SK-N-SH (cell line): ENCODE results near the gene RARA. TPM values are rescaled to one million over a fixed set of nuclear protein-coding genes. Genes with fewer than 3 reads are reported as not detected.

ENCODE experiments used
- CTCF ChIA-PET: fragments of 300-600, 350-600 bp; formaldehyde crosslinking; extraction: SDS; loops from one replicate; lab custom pipeline; 2021; lab: Yijun Ruan, JAX
- POLR2A ChIA-PET: fragments of 350-600 bp; sonication (Branson Sonifier 250); formaldehyde crosslinking; extraction: SDS; loops from one replicate; lab custom pipeline; 2020; ENCODE audit warnings: antibody characterized with exemption, inconsistent platforms; lab: Yijun Ruan, JAX
- DNase-seq: peaks from one replicate; pipeline ENCODE4 v3.0.0; 2012
- H2AFZ ChIP-seq: fragments of 200-600 bp; sonication (generic); 2 replicates; pipeline ENCODE4 v1.8.1; 2016; ENCODE audit warnings: antibody characterized with exemption, mild to moderate bottlenecking, low read depth
- H3F3A ChIP-seq: fragments of 200-600 bp; sonication (generic); replicated peaks from 2 replicates; pipeline ENCODE3; 2016; ENCODE audit warnings: antibody characterized with exemption, mild to moderate bottlenecking; ENCODE audit not compliant: insufficient read depth
- H3K27ac ChIP-seq, 2 experiments: fragments of 200-500 bp in 1 of 2; fragments of 200-600 bp in 1 of 2; sonication (Bioruptor generic) in 1 of 2; sonication (generic), shearing (Covaris generic) in 1 of 2; 2 replicates each; pipeline versions ENCODE4 v1.5.1 to v1.6.1; 2014 to 2016; ENCODE audit warnings: low read depth in 2 of 2, inconsistent platforms in 1 of 2, low read length in 1 of 2, mild to moderate bottlenecking in 1 of 2, mixed read lengths in 1 of 2
- H3K27me3 ChIP-seq: fragments of 200-600 bp; sonication (generic), shearing (Covaris generic); 2 replicates; pipeline ENCODE4 v1.6.1; 2016; ENCODE audit warnings: mixed run types; ENCODE audit not compliant: insufficient read depth
- H3K36me3 ChIP-seq, 2 experiments: fragments of 200-500 bp in 1 of 2; fragments of 200-600 bp in 1 of 2; sonication (Bioruptor generic) in 1 of 2; sonication (generic) in 1 of 2; replicated peaks in 1 of 2; 2 replicates each; pipeline versions ENCODE3 to v1.5.1; 2014 to 2016; ENCODE audit warnings: low read length in 1 of 2, mild to moderate bottlenecking in 1 of 2; ENCODE audit not compliant: insufficient read depth in 2 of 2, control insufficient read depth in 1 of 2
- H3K4me1 ChIP-seq, 2 experiments: fragments of 200-500 bp in 1 of 2; fragments of 200-600 bp in 1 of 2; sonication (Bioruptor generic) in 1 of 2; sonication (generic), shearing (Covaris generic) in 1 of 2; 2 replicates each; pipeline versions ENCODE4 v1.5.1 to v1.6.1; 2014 to 2016; ENCODE audit warnings: low read depth in 1 of 2, low read length in 1 of 2, mixed run types in 1 of 2; ENCODE audit not compliant: insufficient read depth in 2 of 2, control insufficient read depth in 1 of 2
- H3K4me2 ChIP-seq: fragments of 200-600 bp; sonication (generic), shearing (Covaris generic); 2 replicates; pipeline ENCODE4 v1.6.1; 2017; ENCODE audit warnings: mixed run types
- H3K4me3 ChIP-seq, 2 experiments: fragments of 200-500 bp in 1 of 2; fragments of 200-600 bp in 1 of 2; sonication (Bioruptor generic) in 1 of 2; sonication (generic), shearing (Covaris generic) in 1 of 2; 2 replicates each; pipeline versions ENCODE4 v1.5.1 to v1.8.1; 2014 to 2016; ENCODE audit warnings: low read depth in 2 of 2, inconsistent platforms in 1 of 2, low read length in 1 of 2, mild to moderate bottlenecking in 1 of 2, mixed read lengths in 1 of 2, moderate library complexity in 1 of 2
- H3K79me2 ChIP-seq: fragments of 200-600 bp; sonication (generic); 2 replicates; pipeline ENCODE4 v1.8.1; 2017; ENCODE audit warnings: mild to moderate bottlenecking; ENCODE audit not compliant: insufficient read depth
- H3K9ac ChIP-seq: fragments of 200-600 bp; sonication (generic); 2 replicates; pipeline ENCODE4 v1.6.1; 2017; ENCODE audit warnings: mixed run types
- H3K9me2 ChIP-seq: fragments of 200-600 bp; sonication (generic); 2 replicates; pipeline ENCODE4 v1.6.1; 2017; ENCODE audit warnings: mixed run types
- H3K9me3 ChIP-seq: fragments of 200-600 bp; sonication (generic); 2 replicates; pipeline ENCODE4 v1.6.1; 2017; ENCODE audit warnings: mixed run types, mild to moderate bottlenecking, moderate library complexity
- H4K20me1 ChIP-seq: fragments of 200-600 bp; sonication (generic); 2 replicates; pipeline ENCODE4 v1.6.1; 2017; ENCODE audit warnings: mild to moderate bottlenecking, mixed run types; ENCODE audit not compliant: insufficient read depth
- CHD2 ChIP-seq: fragments of 150-350 bp; IDR thresholded peaks from 2 replicates; pipeline ENCODE4 v1.6.1; 2018; ENCODE audit warnings: low read length; ENCODE audit not compliant: partially characterized antibody
- EP300 ChIP-seq, 2 experiments: IDR thresholded peaks; 2 replicates each; pipeline versions ENCODE4 v1.4.0 to v1.6.1; 2012; ENCODE audit warnings: borderline replicate concordance in 1 of 2, low read depth in 1 of 2, low read length in 1 of 2
- FOSL2 ChIP-seq: IDR thresholded peaks from 2 replicates; pipeline ENCODE4 v1.4.0; 2012; ENCODE audit warnings: low read depth, mild to moderate bottlenecking, moderate library complexity, borderline replicate concordance
- FOXJ3 ChIP-seq: sonication (generic); formaldehyde crosslinking; IDR thresholded peaks from 2 replicates; pipeline ENCODE4 v1.5.1; 2020; ENCODE audit warnings: mild to moderate bottlenecking, missing genetic modification reagents
- FOXM1 ChIP-seq: IDR thresholded peaks from 2 replicates; pipeline ENCODE4 v1.4.0; 2012; ENCODE audit warnings: low read depth, mild to moderate bottlenecking
- GATA2 ChIP-seq: sonication (generic); formaldehyde crosslinking; IDR thresholded peaks from 2 replicates; pipeline ENCODE4 v1.5.0; 2020; ENCODE audit warnings: mild to moderate bottlenecking, missing genetic modification reagents
- JUND ChIP-seq: IDR thresholded peaks from 2 replicates; pipeline ENCODE4 v1.4.0; 2012
- MEF2A ChIP-seq: IDR thresholded peaks from 2 replicates; pipeline ENCODE4 v1.4.0; 2012; ENCODE audit warnings: low read depth, borderline replicate concordance
- NRF1 ChIP-seq: IDR thresholded peaks from 2 replicates; pipeline ENCODE4 v1.6.1; 2012; ENCODE audit warnings: low read depth, mild to moderate bottlenecking, low read length
- RAD21 ChIP-seq: IDR thresholded peaks from 2 replicates; pipeline ENCODE4 v1.6.1; 2012; ENCODE audit warnings: mild to moderate bottlenecking, low read length
- RXRA ChIP-seq: IDR thresholded peaks from 2 replicates; pipeline ENCODE4 v1.4.0; 2012; ENCODE audit warnings: low read depth, mild to moderate bottlenecking, borderline replicate concordance
- SIN3A ChIP-seq: IDR thresholded peaks from 2 replicates; pipeline ENCODE4 v1.6.1; 2012; ENCODE audit warnings: low read depth, mild to moderate bottlenecking, low read length, moderate library complexity, borderline replicate concordance
- SMC3 ChIP-seq: IDR thresholded peaks from 2 replicates; pipeline ENCODE4 v1.6.1; 2012; ENCODE audit warnings: low read depth, low read length, improper control_type of control experiment
- TCF12 ChIP-seq: IDR thresholded peaks from 2 replicates; pipeline ENCODE4 v1.4.0; 2012
- TEAD4 ChIP-seq: IDR thresholded peaks from 2 replicates; pipeline ENCODE4 v1.4.0; 2012; ENCODE audit warnings: mild to moderate bottlenecking, borderline replicate concordance; ENCODE audit not compliant: insufficient read depth
- YY1 ChIP-seq: IDR thresholded peaks from 2 replicates; pipeline ENCODE4 v1.4.0; 2012; ENCODE audit warnings: low read depth, mild to moderate bottlenecking
- WGBS: methylation state at CpG from one replicate; pipeline ENCODE4 v1.1.6; 2017; ENCODE audit warnings: low lambda C conversion rate; 5-methylcytosine and 5-hydroxymethylcytosine counted together
- polyA plus RNA-seq, 3 experiments: library from polyadenylated mRNA; depleted of rRNA; stranded (reverse); fragments of >200 nt; gene quantifications; 2 replicates each; pipeline ENCODE4 v1.2.3, GENCODE V29; 2012
- TF ChIP-seq, protein P1 (sequence below): IDR thresholded peaks from 2 replicates; pipeline ENCODE4 v1.4.0; 2012; ENCODE audit warnings: low read depth, borderline replicate concordance
- TF ChIP-seq, protein P2 (sequence below): IDR thresholded peaks from 2 replicates; pipeline ENCODE4; 2012

The RARA gene
- polyA plus RNA-seq, 1 of the 3 experiments (the other 2 are of a cell fraction), result 13.3 TPM

DNA sequence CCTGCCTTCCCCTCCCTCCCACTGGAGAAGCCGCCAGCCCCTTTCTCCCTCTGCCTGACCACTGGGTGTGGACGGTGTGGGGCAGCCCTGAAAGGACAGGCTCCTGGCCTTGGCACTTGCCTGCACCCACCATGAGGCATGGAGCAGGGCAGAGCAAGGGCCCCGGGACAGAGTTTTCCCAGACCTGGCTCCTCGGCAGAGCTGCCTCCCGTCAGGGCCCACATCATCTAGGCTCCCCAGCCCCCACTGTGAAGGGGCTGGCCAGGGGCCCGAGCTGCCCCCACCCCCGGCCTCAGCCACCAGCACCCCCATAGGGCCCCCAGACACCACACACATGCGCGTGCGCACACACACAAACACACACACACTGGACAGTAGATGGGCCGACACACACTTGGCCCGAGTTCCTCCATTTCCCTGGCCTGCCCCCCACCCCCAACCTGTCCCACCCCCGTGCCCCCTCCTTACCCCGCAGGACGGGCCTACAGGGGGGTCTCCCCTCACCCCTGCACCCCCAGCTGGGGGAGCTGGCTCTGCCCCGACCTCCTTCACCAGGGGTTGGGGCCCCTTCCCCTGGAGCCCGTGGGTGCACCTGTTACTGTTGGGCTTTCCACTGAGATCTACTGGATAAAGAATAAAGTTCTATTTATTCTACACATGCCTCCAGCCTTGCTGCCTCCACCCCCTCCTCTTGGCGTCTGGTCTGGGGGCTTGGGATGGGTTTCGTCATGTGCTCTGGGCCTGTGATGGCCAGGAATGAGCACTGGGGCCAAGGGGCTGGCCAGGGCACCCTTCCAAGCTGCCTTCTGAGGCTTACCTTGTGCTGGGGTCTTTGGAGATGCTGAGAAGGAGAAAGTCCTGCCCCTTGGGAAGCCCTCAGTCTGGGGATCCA, 48.3 kb downstream of the RARA start:
- peaks cover 18 to 39% of the 10 kb centered on the region in 2 experiments for H3K36me3 ChIP-seq
- H3K4me3 ChIP-seq, result no peak overlapping the region
- H3K4me2 ChIP-seq, result no peak overlapping the region
- no peaks in the 10 kb centered on the region for H3K9me2 ChIP-seq
- H3K27ac ChIP-seq, result peak overlapping the region; percentile 48 to 49; a peak in 3 of 4 replicates
- WGBS, result 84% methylated on average over 13 of the region's 19 CpGs
- ChIA-PET CTCF (interaction anchor here (0.7 to 57.6 kb wide), 24 partner anchors 9 to 262 kb away, joined by 3 to 1706 read pairs (median 6); partner anchors contain the start of genes CCR7, CDC6, RARA and TOP2A), POLR2A (interaction anchor here (0.7 kb wide), 1 partner anchor 50 kb away, joined by 4 read pairs; no protein-coding TSS in a partner anchor)
- H2AFZ ChIP-seq, result no peak overlapping the region
- H3K27me3 ChIP-seq, result no peaks in the 10 kb centered on the region
- no peaks in the 10 kb centered on the region for H3K9me3 ChIP-seq
- no peak for DNase-seq
- 0 out of 2 replicates have a peak, but pooled peaks cover 6% of the 10 kb centered on the region for H4K20me1 ChIP-seq
- no peaks in the 10 kb centered on the region; the same call in 1 of the 2 replicates for H3K79me2 ChIP-seq
- H3K9ac ChIP-seq, result no peak overlapping the region
- H3F3A ChIP-seq, result peaks cover 29% of the 10 kb centered on the region
- TF ChIP-seq YY1 (no peak), RXRA (no peak), TCF12 (no peak), FOXM1 (no peak), JUND (no peak)
- TF ChIP-seq, protein P1, sequence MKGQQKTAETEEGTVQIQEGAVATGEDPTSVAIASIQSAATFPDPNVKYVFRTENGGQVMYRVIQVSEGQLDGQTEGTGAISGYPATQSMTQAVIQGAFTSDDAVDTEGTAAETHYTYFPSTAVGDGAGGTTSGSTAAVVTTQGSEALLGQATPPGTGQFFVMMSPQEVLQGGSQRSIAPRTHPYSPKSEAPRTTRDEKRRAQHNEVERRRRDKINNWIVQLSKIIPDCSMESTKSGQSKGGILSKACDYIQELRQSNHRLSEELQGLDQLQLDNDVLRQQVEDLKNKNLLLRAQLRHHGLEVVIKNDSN, result no peak
- TF ChIP-seq, all 33 proteins: peak for 0
- peaks cover 6 to 42% of the 10 kb centered on the region in 2 experiments; a peak in 2 of 4 replicates for H3K4me1 ChIP-seq

DNA sequence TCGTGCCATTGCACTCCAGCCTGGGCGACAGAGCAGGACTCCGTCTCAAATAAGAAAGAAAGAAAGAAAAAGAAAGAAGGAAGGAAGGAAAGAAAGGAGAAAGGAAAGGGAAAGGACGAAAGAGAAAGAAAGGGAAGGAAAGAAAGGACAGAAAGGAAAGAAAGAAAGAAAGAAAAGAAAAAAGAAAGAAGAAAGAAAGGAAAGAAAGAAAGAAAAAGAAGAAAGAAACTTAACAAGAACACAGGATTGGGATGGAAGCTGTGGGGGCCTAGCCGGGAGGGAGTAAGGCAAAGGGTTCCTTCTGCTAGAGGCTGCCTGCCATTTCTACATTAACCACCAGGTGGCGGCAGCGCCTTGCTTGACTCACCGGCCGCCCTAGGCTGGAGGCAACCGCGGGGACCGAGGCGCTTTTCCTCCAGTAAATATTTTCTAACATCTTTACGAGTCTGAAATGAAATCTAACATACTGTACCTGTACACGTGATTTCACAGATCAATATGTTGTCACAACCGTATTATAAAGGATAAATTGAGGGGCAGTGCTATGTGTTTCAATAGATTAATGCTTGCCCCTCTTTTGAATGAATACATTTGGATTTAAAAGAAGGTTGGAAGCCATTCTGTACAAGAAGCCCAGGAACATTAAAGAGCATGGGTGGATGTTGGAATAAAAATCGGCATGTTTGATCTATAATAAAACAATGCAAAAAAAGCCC, 49.5 kb downstream of the RARA start:
- CTCF ChIA-PET, result interaction anchor here (0.7 to 57.6 kb wide), 28 partner anchors 9 to 261 kb away, joined by 3 to 1706 read pairs (median 6); partner anchors contain the start of genes CCR7, CDC6, RARA and TOP2A
- 14% methylated on average over 15 of the region's 17 CpGs for WGBS
- Histone ChIP-seq H3K9me3 (no peaks in the 10 kb centered on the region), H3K4me3 (peak overlapping the region in 1 of 2 experiments; percentile 50; a peak in 1 of 4 replicates), H3K4me1 (peaks cover 6 to 35% of the 10 kb centered on the region in 2 experiments; a peak in 2 of 4 replicates), H3K27me3 (no peaks in the 10 kb centered on the region), H3K79me2 (no peaks in the 10 kb centered on the region; the same call in 1 of the 2 replicates), H3F3A (peaks cover 29% of the 10 kb centered on the region), H3K9ac (no peak overlapping the region), H4K20me1 (0 out of 2 replicates have a peak, but pooled peaks cover 6% of the 10 kb centered on the region), H3K36me3 (peaks cover 10 to 32% of the 10 kb centered on the region in 2 experiments), H3K27ac (peak overlapping the region in 1 of 2 experiments; percentile 49; a peak in 2 of 4 replicates), H3K9me2 (no peaks in the 10 kb centered on the region), H2AFZ (0 out of 2 replicates have a peak overlapping the region, but pooled peaks have one; percentile 36), H3K4me2 (peak overlapping the region; percentile 52; the same call in 1 of the 2 replicates)
- POLR2A ChIA-PET, result interaction anchor here (0.6 to 1.3 kb wide), 4 partner anchors 34 to 58 kb away, joined by 3 to 4 read pairs (median 4); no protein-coding TSS in a partner anchor
- peak; percentile 92 for DNase-seq
- no peak for TF ChIP-seq SIN3A
- no peak for TF ChIP-seq EP300 (IDR thresholded peaks at IDR 0.05; ENCODE audit: borderline replicate concordance in 1 of 2, low read depth in 1 of 2, low read length in 1 of 2)
- no peak for TF ChIP-seq TEAD4
- TF ChIP-seq FOSL2, result peak; percentile 11; the same call in 1 of the 2 replicates
- TF ChIP-seq RXRA, result no peak
- peak; percentile 94 for TF ChIP-seq SMC3
- TF ChIP-seq CHD2, result peak; percentile 25
- no peak for TF ChIP-seq MEF2A
- TF ChIP-seq RAD21, result peak; percentile 92
- no peak for TF ChIP-seq GATA2 (CRISPR knock-in tag)
- TF ChIP-seq YY1, result no peak
- no peak for TF ChIP-seq FOXJ3 (CRISPR knock-in tag)
- TF ChIP-seq, protein P2, sequence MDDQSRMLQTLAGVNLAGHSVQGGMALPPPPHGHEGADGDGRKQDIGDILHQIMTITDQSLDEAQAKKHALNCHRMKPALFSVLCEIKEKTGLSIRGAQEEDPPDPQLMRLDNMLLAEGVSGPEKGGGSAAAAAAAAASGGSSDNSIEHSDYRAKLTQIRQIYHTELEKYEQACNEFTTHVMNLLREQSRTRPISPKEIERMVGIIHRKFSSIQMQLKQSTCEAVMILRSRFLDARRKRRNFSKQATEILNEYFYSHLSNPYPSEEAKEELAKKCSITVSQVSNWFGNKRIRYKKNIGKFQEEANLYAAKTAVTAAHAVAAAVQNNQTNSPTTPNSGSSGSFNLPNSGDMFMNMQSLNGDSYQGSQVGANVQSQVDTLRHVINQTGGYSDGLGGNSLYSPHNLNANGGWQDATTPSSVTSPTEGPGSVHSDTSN, result no peak
- no peak; the same call in 1 of the 2 replicates for TF ChIP-seq NRF1
